ENCODE measurements around the gene SLC5A10. TPM values are rescaled to one million over a fixed set of nuclear protein-coding genes. Genes with fewer than 3 reads are reported as not detected.

Gene SLC5A10
- total and polyA plus RNA-seq, 4 donors, result 0.13 to 0.51 TPM; not detected in 2

DNA sequence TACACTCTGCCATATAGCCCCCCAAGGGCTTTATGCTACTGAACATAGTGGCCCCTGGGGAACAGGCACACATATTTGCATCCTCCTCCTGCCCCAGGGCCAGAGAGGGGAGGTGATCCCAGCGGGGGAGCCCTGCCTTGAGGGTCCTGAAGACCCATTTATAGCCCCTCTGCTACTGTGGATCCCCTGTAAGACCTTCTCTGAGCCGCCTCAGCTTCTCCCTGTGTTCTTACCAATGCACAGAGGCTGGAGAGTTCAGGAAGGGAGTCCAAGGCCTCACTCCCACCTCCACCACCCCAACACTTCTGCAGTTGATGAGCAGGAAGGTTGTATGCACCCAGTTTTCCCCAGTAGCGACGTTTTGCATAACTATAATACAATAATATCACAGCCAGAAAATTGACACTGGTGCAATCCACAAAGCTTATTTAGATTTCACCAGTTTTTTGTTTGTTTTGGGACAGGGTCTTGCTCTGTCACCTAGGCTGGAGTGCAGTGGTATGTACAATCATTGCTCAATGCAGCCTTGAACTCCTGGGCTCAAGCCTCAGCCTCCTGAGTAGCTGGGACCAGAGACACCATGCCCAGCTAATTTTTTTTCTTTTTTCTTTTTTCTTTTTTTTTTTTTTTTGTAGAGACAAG is 53.9 kb downstream of the SLC5A10 start:
- Histone ChIP-seq H3K36me3 (ENCODE audit: control insufficient read depth, insufficient read depth, low read length) (no peaks in the 10 kb centered on the region), H3K4me3 (ENCODE audit: low read depth, low read length) (no peak overlapping the region), H3K9me3 (ENCODE audit: control insufficient read depth, insufficient read depth, low read length) (no peaks in the 10 kb centered on the region), H3K27me3 (ENCODE audit: control insufficient read depth, insufficient read depth, low read length) (peaks cover 31% of the 10 kb centered on the region), H3K4me1 (ENCODE audit: control insufficient read depth, insufficient read depth, low read length) (peaks cover 17% of the 10 kb centered on the region), H3K27ac (ENCODE audit: low read depth, low read length) (no peak overlapping the region)
- no peak for DNase-seq (ENCODE audit: low read depth in 4 of 6, low spot score in 6 of 6)
- WGBS (ENCODE audit: insufficient coverage), result 100% methylated on average over 1 of the region's 4 CpGs

DNA sequence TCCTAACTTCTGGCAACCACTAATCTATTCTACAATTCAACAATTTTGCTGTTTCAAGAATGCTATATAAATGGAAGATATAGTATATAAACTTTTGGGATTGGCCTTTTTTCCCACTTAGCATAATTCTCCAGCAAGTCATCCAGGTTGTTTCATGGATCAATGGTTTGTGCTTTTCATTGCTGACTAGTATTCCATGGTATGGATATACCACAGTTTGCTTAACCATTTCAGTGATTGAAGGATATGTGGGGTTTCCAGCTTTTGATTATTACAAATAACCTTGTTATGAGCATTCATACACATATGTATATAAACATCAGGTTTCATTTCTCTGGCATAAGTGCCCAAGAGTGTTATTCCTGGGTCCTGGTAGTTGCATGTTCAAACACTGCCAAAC is 54.7 kb downstream of the SLC5A10 start:
- Histone ChIP-seq H3K9me3 (ENCODE audit: control insufficient read depth, insufficient read depth, low read length) (no peaks in the 10 kb centered on the region), H3K4me3 (ENCODE audit: low read depth, low read length) (no peak overlapping the region), H3K27ac (ENCODE audit: low read depth, low read length) (no peak overlapping the region), H3K27me3 (ENCODE audit: control insufficient read depth, insufficient read depth, low read length) (peaks cover 31% of the 10 kb centered on the region), H3K4me1 (ENCODE audit: control insufficient read depth, insufficient read depth, low read length) (peaks cover 17% of the 10 kb centered on the region), H3K36me3 (ENCODE audit: control insufficient read depth, insufficient read depth, low read length) (no peaks in the 10 kb centered on the region)
- DNase-seq (ENCODE audit: low read depth in 4 of 6, low spot score in 6 of 6), result no peak

DNA sequence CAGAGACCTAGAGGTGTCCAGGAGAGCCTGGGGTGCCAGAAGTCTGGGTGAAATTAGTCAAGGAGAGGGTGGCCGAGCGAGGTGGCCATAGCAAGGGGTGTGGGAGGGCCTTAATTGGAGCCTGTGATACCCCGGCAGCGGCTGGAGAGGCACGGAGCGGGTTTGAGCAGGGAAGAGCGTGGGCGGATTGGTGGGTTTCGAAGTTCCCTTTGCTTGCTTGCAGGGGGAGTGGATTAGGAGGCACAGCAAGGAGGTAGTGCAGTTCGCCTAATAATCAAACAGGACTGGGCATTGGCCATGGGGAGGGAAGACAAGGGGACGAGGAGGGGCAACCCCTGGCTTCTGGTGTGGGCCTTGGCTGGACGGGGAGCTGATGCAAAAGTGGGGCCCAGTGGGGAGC is 58.0 kb downstream of the SLC5A10 start:
- WGBS (ENCODE audit: insufficient coverage), result 83% methylated on average over 12 of the region's 12 CpGs
- H3K36me3 ChIP-seq (ENCODE audit: control insufficient read depth, insufficient read depth, low read length), result no peaks in the 10 kb centered on the region
- no peak overlapping the region for H3K27ac ChIP-seq (ENCODE audit: low read depth, low read length)

DNA sequence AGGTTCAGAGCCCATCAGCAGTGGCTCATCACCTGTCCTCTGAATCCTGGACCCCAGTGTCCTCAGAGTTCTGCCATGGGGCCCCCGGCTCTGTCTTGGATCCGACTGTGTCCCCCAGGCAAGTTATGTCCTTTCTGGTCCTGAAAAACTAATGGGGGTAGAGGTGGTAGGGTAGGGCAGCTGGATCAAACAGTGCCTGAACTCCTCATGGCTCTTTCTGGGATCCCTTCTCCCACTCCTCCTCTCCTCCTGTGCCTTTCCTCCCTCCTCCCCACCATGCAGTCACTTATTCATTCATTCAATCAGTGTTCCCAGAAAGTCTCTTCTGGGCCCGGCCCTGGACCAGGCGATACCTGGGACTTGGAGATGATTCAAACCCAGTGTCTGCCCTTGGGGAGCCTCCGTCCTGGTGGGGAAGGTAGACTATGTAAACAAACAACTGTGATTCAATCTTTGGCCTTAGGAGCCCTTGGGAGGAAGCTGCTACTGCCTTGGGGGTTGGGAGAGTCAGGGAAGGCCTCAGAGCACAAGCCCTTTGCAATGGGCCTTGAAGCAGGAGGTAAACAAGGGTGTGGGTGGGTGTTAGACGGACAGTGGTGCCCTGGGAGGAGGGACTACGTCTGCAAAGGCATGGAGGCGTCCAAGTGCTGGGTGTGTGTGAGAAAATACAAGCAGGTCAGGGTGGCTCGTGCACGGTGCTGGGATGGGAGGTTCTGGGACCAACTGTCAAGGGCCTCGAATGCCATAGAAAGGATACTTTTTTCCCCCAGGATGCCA is 59.0 kb downstream of the SLC5A10 start:
- H3K9me3 ChIP-seq (ENCODE audit: control insufficient read depth, insufficient read depth, low read length), result no peaks in the 10 kb centered on the region
- DNase-seq (ENCODE audit: low read depth in 4 of 6, low spot score in 6 of 6), result no peak
- WGBS (ENCODE audit: insufficient coverage), result 80% methylated on average over 9 of the region's 11 CpGs
- no peaks in the 10 kb centered on the region for H3K36me3 ChIP-seq (ENCODE audit: control insufficient read depth, insufficient read depth, low read length)
- peaks cover under 1% of the 10 kb centered on the region for H3K27me3 ChIP-seq (ENCODE audit: control insufficient read depth, insufficient read depth, low read length)
- H3K4me1 ChIP-seq (ENCODE audit: control insufficient read depth, insufficient read depth, low read length), result no peaks in the 10 kb centered on the region
- no peak overlapping the region for H3K4me3 ChIP-seq (ENCODE audit: low read depth, low read length)
- H3K27ac ChIP-seq (ENCODE audit: low read depth, low read length), result no peak overlapping the region

More for the DNA sequence above, 58.0 kb downstream of the SLC5A10 start:
- Histone ChIP-seq H3K9me3 (ENCODE audit: control insufficient read depth, insufficient read depth, low read length) (no peaks in the 10 kb centered on the region), H3K4me1 (ENCODE audit: control insufficient read depth, insufficient read depth, low read length) (peaks cover 4% of the 10 kb centered on the region), H3K27me3 (ENCODE audit: control insufficient read depth, insufficient read depth, low read length) (peaks cover 10% of the 10 kb centered on the region), H3K4me3 (ENCODE audit: low read depth, low read length) (no peak overlapping the region)
- no peak for DNase-seq (ENCODE audit: low read depth in 4 of 6, low spot score in 6 of 6)

DNA sequence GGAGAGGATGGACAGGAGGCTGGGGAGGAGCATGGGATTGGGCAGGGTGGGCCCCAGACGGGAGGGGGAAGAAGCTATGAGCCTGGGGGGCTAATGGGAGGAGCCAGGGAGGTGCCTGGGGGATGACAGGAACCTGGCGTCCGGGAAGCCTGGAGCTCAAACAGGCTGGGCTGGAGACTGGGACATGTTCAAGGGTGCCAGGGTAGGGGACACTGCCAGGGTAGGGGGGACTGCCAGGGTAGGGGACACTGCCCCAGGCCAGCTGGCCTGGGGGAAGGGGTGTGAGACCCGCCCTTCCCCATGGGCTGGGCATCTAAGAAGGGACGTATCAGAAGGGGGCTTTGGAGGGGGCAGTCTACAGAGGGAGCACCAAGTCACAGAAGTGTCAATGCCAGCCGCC is 59.6 kb downstream of the SLC5A10 start:
- Histone ChIP-seq H3K4me1 (ENCODE audit: control insufficient read depth, insufficient read depth, low read length) (no peaks in the 10 kb centered on the region), H3K27ac (ENCODE audit: low read depth, low read length) (no peak overlapping the region), H3K4me3 (ENCODE audit: low read depth, low read length) (no peak overlapping the region), H3K27me3 (ENCODE audit: control insufficient read depth, insufficient read depth, low read length) (no peaks in the 10 kb centered on the region), H3K9me3 (ENCODE audit: control insufficient read depth, insufficient read depth, low read length) (no peaks in the 10 kb centered on the region), H3K36me3 (ENCODE audit: control insufficient read depth, insufficient read depth, low read length) (no peaks in the 10 kb centered on the region)
- 76% methylated on average over 6 of the region's 6 CpGs for WGBS (ENCODE audit: insufficient coverage)
- DNase-seq (ENCODE audit: low read depth in 4 of 6, low spot score in 6 of 6), result no peak

DNA sequence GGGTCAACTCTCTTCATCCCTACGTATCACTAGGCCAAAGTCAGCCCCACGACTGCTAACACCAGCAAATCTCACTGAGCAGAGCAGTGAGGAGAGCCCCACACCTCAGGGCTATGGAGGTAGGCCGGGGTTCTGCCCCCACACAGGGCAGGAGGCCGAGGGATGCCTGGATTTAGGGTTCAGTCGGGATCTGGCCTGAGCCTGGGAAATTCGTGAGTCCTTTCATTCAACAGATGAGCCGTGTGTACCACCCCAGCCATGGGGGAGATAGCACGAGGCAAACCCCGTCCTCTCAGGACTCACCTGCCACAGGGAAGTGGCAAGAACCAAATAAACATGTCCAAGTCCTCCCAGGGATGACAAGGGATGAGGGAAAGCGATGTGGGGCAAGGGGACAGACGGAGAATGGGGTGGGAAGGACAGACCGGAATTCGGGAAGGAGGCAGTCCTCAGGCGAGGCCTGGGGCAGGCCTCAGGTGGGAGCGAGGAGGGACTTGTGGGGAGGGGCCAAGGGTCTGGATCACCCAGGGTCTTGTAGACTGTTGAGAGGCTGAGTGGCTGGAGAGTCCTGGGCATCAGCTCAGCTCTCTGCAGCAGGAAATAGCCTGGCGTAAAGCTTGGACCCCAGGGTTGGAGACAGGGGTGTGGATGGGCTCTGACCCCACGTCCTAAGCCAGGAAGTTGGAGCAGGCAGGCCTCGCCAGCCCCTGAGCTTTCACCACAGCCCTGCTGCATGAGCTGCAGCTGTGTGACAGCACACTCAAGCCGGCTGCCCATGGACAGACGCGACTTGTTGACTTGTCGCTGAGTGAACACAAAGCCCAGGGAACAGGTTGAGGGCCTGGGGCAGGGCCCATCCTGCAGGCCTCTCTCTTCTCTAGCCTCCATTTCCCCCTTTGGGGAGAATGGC is 60.5 kb downstream of the SLC5A10 start:
- no peak overlapping the region for H3K4me3 ChIP-seq (ENCODE audit: low read depth, low read length)
- no peak for DNase-seq (ENCODE audit: low read depth in 4 of 6, low spot score in 6 of 6)
- H3K36me3 ChIP-seq (ENCODE audit: control insufficient read depth, insufficient read depth, low read length), result no peaks in the 10 kb centered on the region
- no peaks in the 10 kb centered on the region for H3K4me1 ChIP-seq (ENCODE audit: control insufficient read depth, insufficient read depth, low read length)
- WGBS (ENCODE audit: insufficient coverage), result 84% methylated on average over 21 of the region's 22 CpGs
- H3K9me3 ChIP-seq (ENCODE audit: control insufficient read depth, insufficient read depth, low read length), result no peaks in the 10 kb centered on the region
- H3K27ac ChIP-seq (ENCODE audit: low read depth, low read length), result no peak overlapping the region
- H3K27me3 ChIP-seq (ENCODE audit: control insufficient read depth, insufficient read depth, low read length), result no peaks in the 10 kb centered on the region

DNA sequence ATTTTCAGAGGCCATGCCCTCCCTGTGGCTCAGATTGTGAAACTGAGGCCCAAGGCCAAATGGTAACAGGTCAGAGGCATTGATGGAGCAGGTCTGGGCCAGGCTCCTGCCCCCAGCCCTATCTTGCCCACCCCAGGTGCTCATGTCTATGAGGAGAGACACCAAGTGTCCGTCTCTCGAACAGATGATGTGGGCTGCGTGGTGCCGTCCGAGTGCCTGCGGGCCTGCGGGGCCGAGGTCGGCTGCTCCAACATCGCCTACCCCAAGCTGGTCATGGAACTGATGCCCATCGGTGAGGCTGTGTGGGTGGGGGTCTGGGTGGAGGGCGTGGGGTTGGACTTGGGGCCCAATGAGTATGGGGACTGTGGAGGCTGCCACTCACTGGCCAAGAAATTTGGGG is 61.3 kb downstream of the SLC5A10 start:
- Histone ChIP-seq H3K4me3 (ENCODE audit: low read depth, low read length) (no peak overlapping the region), H3K4me1 (ENCODE audit: control insufficient read depth, insufficient read depth, low read length) (no peaks in the 10 kb centered on the region), H3K36me3 (ENCODE audit: control insufficient read depth, insufficient read depth, low read length) (no peaks in the 10 kb centered on the region), H3K27ac (ENCODE audit: low read depth, low read length) (no peak overlapping the region), H3K9me3 (ENCODE audit: control insufficient read depth, insufficient read depth, low read length) (no peaks in the 10 kb centered on the region), H3K27me3 (ENCODE audit: control insufficient read depth, insufficient read depth, low read length) (no peaks in the 10 kb centered on the region)
- 100% methylated on average over 11 of the region's 12 CpGs for WGBS (ENCODE audit: insufficient coverage)
- DNase-seq (ENCODE audit: low read depth in 4 of 6, low spot score in 6 of 6), result no peak

DNA sequence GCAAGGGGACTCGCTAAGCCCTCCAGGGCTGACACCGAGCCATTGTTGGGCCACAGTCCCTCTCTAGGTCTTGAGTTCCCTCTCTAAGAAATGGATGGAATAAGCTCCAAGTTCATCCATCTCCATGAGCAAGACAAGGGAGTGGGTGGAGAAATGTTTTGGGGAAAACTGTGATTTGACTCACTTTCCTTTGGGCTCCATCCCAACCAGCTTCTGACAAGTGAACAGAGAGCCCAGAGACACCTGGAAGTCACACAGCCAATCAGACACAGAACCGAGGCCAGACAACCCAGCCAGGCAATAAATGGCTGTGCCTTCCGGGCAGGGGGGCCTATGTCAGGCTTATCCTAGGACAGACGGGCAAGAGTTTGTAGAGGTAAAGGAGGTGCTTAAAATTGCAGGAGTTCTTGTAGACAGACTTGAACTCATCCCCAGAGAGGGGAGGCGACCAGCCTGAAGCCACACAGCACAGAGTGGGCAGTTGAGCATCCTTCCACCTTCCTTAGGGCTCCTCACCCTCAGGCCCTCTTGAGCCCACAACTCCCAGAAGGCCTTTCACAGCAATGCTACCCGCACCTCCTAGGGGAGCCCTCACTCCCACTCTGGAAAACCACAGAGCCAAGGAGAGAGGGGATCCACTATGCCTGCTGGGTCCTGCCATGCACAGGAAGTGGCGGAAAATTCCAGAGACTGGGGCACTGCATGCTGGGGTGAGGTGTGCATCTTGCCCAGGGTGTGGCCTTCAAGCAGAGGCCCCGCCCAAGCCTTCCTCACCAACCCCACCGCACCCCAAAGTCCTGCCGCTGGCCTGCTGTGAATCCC is 62.1 kb downstream of the SLC5A10 start:
- Histone ChIP-seq H3K27ac (ENCODE audit: low read depth, low read length) (no peak overlapping the region), H3K27me3 (ENCODE audit: control insufficient read depth, insufficient read depth, low read length) (no peaks in the 10 kb centered on the region), H3K4me1 (ENCODE audit: control insufficient read depth, insufficient read depth, low read length) (peaks cover under 1% of the 10 kb centered on the region), H3K4me3 (ENCODE audit: low read depth, low read length) (no peak overlapping the region), H3K36me3 (ENCODE audit: control insufficient read depth, insufficient read depth, low read length) (no peaks in the 10 kb centered on the region), H3K9me3 (ENCODE audit: control insufficient read depth, insufficient read depth, low read length) (no peaks in the 10 kb centered on the region)
- 90% methylated on average over 7 of the region's 11 CpGs for WGBS (ENCODE audit: insufficient coverage)
- no peak for DNase-seq (ENCODE audit: low read depth in 4 of 6, low spot score in 6 of 6)

DNA sequence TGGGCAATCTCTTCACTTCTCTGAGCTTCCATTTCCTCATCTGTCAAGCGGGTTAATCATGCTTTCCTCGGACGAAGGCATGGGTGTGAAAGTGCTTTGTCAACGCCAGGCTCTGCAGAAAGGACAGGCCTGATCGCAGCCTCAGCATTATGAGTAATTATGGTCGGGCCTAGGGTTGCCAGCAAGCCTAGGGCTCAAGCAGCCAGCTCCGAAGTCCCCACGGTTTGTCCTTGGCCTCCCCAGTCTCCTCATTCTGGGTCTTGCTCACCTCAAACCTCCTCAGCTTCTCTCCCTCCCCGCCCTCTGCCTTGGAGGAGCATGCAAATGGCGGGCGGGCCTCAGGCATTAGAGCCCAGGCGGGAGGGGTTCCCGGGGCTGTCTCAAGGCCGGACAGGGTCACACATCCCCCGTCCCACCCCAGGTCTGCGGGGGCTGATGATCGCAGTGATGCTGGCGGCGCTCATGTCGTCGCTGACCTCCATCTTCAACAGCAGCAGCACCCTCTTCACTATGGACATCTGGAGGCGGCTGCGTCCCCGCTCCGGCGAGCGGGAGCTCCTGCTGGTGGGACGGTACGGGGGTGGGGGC is 62.8 kb downstream of the SLC5A10 start:
- Histone ChIP-seq H3K4me3 (ENCODE audit: low read depth, low read length) (no peak overlapping the region), H3K27me3 (ENCODE audit: control insufficient read depth, insufficient read depth, low read length) (no peaks in the 10 kb centered on the region), H3K4me1 (ENCODE audit: control insufficient read depth, insufficient read depth, low read length) (peaks cover 8% of the 10 kb centered on the region), H3K9me3 (ENCODE audit: control insufficient read depth, insufficient read depth, low read length) (no peaks in the 10 kb centered on the region), H3K27ac (ENCODE audit: low read depth, low read length) (no peak overlapping the region), H3K36me3 (ENCODE audit: control insufficient read depth, insufficient read depth, low read length) (no peaks in the 10 kb centered on the region)
- WGBS (ENCODE audit: insufficient coverage), result 72% methylated on average over 22 of the region's 29 CpGs
- no peak for DNase-seq (ENCODE audit: low read depth in 4 of 6, low spot score in 6 of 6)

Measured in spinal cord (tissue), 10 donors.